ENCODE results near the gene PALLD.

DNA sequence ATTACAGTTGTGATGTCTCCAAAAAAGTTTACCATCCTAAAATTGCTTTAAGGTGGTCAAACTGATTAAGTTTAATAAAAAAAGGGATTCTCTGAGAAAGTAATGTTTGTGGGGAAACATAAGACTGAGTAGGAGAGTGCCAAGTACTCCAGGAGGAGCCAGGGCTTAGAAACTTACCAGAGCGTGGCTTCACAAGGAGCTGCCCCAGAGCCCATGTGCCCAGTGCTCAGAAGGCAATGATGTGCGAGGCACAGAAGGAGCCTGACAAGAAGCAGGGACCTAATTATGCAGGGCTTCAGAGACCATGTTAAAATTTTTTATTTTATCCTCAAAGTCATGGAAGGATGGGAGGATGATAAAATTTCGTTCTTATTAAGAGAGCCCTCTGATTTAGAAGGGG lies 204.2 kb downstream of the PALLD start:
- no peak for TF ChIP-seq POLR2A (IDR thresholded peaks at IDR 0.05)
- TF ChIP-seq, protein P1, sequence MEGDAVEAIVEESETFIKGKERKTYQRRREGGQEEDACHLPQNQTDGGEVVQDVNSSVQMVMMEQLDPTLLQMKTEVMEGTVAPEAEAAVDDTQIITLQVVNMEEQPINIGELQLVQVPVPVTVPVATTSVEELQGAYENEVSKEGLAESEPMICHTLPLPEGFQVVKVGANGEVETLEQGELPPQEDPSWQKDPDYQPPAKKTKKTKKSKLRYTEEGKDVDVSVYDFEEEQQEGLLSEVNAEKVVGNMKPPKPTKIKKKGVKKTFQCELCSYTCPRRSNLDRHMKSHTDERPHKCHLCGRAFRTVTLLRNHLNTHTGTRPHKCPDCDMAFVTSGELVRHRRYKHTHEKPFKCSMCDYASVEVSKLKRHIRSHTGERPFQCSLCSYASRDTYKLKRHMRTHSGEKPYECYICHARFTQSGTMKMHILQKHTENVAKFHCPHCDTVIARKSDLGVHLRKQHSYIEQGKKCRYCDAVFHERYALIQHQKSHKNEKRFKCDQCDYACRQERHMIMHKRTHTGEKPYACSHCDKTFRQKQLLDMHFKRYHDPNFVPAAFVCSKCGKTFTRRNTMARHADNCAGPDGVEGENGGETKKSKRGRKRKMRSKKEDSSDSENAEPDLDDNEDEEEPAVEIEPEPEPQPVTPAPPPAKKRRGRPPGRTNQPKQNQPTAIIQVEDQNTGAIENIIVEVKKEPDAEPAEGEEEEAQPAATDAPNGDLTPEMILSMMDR (IDR thresholded peaks at IDR 0.05): no peak

Data from esophagus squamous epithelium (tissue), 4 donors.